Iris pigment epithelial cell (primary cell): ENCODE results near the gene FLT4.
A peak's percentile ranks its signal among the peaks of the same experiment; 100 is the strongest.

ENCODE experiments used
- DNase-seq: peaks from one replicate; pipeline ENCODE4 v3.0.0-alpha.2; 2011; ENCODE audit warnings: low read depth

FLT4 gene

DNA sequence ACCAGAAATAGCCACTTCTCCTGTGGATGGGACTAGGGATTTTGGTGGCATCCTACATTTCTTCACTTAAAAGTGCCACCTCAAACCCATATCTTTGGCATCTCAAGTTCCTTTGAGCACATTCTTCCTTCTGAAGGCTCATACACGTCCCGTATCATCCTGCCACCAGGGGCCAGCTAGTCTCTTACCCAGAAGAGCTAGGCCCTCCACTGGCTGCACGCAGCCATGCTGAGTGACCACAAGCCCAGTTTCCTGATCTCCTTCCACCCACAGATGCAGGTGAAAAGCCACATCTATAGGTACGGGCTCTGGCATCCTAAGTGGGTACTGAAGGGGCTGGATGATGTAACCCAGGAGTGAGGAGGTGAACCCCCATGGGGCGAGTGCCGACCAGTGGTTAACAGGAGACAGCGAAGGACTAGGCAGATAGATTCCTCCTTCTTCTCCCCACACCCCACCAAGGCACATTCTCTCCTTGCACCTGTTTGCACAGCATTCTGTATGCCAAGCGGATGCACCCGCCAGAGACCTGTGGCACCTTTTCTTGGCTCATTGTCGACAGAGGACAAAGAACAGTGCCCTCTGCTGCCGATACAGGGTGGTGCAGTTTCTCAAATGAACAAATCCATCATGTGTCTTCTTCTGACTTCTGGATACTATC is 43.7 kb downstream of the FLT4 start:
- DNase-seq = peak; percentile 64

DNA sequence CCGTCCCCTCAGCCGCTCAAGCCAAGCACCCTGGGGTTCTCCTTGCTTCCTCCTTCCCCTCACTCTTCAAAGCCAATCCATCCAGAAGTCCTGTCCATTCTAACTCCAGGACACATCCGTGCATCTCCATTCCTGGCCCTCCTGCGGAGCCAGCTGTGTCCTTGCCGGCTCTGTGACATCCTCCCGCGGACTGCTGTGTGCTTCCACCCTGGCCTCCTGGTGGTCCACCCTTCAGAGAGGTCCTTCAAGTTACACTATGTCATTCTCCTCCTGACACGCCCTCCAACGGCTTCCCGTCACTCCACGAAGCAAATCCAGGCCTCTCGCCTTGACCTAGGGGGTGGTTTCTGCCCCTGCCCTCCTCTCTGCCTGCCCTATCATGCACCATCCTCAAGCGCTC is 45.1 kb downstream of the FLT4 start:
- no peak for DNase-seq

DNA sequence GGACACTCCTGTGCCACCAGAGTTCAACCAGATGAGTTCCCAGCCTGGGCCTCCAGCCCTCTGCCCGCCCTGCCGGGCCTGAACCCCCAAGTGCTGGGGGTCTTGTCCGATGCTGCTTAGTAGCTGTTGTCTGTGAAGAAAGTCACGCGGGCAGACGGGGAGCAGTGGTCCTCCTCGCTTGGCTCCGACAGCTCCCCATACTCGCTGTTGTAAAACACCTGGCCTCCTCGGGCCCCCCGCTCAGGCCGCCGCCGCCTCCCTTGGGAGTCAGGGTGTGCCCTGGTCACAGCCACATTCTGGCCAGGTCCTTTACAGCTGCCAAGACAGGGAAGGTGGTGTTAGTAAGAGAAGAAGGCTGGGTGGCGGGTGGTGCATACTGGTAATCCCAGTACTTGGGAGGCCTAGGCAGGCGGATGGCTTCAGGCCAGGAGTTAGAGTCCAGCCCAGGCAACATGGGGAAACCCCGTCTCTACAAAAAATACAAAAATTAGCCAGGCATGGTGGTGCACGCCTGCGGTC is 46.3 kb downstream of the FLT4 start:
- DNase-seq = no peak

DNA sequence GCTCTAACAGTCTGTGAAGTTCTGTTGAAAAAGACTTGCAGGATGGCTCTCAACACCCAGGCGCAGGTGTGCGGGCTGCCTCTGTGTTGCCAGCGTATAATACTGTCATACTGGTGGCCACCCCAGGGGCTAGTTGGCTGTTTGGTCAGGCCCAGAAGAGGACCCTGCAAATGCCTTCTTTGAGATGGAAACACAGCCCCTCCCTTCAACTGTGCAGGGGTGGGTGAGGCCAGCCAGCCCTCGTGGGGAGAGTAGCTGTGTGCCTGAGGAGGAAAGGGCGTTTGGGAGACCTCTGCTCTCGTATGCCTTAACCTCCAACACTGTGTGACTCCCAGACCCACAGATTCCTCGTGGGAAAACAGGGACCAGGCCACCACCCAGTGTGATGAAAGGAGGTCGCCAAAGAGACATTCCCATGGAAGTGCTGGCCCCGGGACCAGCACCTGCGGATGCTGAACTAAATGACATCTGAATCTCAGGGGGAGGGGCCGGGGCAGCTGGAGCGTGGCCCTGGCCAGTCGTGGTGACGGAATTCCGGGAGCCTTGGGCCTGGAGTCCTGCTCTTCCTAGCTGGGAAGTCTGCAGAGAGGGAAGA is 46.8 kb downstream of the FLT4 start:
- no peak for DNase-seq

DNA sequence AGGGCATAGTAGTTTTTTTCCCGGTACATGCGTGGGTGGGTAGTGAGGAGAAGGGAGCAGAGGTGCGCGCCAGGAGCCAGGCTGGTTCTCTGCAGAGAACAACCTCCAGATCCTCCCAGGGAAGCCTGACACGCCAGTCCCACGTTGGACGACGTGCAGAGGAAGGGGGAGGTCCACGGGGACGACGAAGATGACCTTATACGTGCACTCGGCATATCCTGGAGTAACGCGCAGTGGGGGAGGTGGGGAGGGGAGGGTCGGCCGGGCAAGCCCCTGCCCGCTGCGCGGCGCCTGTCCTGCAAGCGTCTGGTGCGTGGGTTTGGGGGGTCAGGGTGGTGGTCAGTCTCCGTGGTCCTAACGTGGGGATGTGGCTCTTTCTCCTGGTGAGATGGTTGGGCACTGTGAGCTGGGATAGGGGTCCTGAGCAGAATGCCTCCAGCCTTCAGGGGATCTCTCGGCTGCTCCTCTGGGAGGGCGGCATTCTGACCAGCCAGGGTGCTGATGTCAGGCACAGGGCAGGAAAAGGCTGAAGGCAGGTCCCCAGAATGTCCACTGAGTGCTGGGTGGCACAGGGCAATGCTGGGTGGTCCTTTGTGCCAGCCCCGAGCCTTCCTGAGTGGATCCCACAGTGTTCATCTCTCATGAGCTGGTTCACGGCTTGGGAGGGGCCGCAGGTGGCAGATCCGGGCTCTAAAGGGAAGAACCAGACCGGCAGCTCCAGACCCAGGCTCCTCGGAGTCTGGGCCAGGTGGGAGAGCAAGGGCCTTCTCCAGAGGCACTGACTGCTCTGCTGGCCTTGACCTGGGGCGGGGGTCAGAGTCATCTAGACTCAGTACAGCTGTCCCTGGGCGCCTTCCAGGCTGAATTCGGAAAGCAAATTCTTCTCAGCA is 47.6 kb downstream of the FLT4 start:
- no peak for DNase-seq

DNA sequence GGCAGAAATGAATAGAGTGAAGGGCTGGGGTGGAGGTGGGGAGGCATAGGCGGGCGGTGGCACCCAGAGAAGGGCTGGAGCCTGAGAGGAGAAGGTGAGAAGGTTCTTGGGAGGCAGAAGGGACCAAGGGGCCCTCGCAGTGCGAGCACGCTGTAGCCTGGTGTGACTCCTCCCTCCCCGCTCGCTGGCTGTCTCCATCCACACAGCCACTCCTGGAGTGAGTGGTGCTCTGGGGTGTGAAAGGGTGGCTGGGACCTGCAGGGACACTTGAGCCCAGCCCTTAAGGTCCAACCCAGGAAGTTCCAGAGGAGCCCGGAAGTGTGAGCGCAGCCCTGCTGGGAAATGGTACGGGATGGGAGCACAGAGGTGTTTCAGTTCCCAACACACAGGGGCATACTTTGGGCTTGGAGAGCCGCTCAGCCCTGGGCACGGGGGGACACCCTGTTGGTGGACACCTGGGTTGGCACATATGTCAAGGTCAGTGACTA is 48.8 kb downstream of the FLT4 start:
- no peak for DNase-seq

DNA sequence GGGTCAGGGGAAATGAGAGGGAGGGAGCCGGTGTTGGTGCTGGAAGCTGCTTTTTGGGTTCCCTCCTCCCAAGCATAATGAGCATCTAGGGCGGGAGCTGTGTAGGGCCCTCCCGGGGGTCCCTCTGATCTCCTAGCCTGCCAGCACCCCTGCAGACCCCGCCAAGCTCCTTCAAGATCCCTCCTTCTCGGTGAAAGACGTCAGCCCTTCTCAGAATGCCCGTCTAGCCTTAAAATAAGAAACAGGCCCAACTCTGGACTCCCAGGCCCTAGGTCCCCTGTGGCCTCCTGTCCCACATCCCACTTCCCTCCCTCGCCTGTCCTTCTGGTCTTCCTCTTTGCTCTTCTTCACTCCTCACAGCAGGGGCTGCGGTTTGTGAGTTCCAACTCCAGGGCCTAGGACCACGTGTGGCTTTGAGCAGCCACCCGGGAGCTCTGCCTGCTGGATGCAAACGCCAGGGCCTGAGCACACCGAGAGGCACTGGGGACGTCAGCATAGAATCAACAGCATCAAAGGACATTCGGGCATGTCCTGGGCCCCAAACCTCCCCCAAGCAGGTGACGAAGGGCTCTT is 49.3 kb downstream of the FLT4 start:
- DNase-seq = no peak

DNA sequence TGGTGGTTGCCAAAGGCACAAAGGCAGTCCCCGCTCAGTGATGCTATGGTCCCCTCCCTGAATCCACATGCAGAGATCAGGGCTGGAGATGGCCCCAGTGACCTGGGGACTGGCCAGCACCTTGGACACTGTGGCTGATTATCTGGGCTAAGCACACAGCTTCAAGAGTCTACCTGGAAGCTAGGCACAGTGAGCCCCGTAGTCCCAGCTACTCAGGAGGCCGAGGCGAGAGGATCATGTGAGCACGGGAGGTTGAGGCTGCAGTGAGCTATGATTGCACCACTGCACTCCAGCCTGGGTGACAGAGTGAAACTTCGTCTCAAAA is 49.8 kb downstream of the FLT4 start:
- no peak for DNase-seq

DNA sequence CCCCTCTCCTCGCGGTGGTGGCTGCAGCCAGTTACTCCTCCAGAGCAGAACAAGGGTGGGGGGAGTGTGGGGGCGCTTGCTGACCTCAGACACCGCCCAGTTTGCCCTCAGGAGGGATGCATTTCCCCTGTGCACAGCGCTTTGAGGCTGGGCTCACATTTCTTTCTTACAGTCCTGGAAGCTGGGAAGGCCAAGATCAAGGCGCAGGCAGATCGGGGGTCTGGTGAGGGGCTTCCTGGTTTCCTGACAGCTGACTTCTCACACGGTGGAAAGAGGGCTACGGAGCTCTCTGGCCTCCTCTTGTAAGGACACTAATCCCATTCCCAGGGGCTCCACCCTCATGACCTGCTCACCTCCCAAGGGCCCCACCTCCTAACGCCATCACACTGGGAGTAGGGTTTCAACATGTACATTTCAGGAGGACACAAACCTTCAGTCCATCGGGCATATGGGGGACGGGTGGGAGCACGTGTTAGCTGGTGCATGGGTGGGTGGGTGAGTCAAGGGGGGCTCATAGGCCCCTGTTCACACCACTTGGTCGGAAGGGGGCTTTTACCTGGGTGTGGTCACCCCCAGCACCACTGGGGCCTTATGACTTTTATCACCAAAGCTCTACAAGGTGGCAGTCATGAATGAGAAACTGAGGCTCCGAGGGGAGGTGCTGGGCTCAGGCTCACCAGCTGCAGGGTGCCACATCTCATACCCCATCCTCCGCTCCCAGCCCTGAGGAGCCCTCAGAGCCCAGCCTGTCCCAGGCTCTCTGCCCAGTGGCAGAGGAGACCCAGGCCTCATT is 50.4 kb downstream of the FLT4 start:
- no peak for DNase-seq

DNA sequence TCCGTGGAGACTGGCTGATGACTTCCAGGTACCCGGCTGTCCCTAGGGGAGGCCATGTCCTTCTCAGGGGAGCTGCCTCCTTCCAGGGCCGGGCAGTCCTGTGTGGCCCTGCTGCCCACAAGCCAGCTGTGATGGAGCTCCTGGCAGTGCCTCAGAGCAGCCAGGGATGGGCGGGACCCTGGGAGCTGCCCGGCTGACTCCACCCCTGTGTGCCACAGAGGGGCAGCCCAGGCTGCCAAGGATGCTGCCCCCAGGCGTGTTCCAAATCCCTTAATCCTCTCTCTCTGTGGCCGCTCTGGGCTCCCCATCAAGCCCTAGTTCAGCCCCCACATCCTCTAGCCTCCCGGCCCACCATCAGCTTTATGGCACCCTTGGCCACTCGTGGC is 51.1 kb downstream of the FLT4 start:
- no peak for DNase-seq

DNA sequence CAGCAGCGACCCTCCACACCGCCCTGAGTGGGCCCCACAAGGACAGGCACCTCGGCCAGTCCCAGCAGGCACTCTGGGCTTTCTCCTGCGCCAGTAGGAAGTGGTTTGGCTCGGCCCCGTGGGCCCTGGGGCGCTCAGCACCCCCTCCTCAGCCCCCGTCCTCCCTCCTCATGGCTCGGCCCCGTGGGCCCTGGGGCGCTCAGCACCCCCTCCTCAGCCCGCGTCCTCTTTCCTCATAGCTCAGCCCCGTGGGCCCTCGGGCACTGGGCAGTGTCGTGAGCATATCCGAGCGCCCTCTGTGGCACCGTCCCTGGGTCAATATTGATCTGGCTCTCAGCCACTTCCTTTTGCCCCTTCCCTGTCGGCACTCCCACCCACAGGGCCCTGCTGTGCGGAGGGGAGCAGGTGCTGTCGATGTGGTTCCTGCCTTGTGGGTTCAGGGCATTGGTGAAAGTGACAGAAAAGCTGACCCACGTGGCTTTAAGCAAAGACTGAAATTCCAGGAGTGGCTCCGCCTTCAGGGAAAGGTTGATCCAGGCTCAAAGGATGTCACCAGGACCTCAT is 52.6 kb downstream of the FLT4 start:
- DNase-seq = no peak

DNA sequence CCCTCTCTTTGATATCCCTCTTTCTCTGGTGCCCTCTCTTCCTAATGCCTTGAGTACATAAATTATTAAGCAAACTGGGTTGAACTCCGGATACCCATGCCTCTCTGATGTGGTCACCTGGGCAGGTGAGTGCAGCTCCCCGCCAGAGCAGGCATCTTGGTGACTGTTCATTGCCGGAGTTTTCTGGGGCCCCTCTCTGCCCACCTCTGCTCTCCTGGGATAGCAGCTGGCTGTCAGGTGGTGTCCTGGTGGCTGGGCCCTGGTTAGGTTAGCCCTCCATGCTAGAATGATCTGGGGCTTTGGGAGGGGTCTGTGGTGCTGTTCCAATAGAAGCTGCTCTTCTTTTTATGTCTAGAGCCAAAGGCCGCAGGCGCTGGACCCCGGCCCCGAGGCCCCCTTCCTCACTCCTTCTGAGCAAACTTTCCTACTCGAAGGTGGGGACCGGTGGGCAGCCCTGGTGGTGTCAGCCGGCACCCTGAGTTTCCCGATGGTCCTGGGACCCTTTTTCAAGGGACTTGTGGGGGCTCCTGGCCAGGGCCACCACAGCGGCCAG is 53.2 kb downstream of the FLT4 start:
- DNase-seq = no peak

DNA sequence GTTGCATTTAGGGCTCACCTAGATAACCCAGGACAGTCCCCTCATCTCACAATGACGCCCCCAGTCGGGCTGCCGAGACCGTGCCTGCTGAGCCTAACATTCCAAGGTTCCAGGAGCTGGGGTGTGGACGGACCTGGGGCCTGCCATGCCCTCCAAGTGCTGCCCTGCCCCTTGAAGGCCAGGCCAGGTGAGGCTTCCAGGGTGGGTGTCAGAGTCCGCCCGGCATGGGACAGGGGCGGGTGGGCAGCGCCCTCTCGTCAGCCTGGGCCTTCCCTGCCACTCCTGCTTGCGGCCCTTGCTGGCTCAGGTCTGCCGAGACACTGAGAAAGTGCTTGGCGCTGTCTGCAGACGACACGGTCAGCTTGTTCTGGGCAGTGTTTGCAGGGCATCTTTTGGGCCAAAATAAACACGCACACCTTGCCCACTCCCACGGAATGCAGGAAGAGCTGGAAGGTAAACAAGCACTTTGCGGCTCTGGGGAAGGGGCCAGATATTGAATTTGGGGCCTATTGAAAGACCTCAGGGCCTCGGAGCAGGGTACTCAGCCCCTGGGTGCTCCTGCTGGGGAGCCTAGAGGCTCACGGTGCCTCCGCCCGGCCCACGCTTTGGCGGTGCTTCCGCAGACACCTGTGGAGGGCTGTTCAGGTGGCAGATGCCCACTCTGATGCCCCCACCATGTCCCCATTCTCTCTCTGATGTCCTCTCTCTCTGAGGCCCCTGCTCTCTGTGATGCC is 53.9 kb downstream of the FLT4 start:
- no peak for DNase-seq

DNA sequence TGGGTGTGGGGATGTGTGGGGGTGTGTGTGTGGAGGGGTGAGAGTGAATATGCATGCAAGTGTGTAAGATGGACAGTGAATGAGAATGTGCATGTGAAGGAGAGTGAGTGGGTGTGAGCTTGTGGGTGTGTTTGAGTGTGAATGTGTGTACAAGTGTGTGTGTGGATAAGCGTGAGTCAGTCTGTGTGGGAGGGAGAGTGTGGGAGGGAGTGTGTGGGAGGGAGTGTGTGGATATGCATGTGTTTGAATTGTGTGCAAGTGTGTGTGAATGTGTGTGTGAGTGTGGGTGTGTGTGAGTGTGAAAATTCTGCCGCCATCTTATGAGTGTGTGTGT is 54.4 kb downstream of the FLT4 start:
- no peak for DNase-seq

DNA sequence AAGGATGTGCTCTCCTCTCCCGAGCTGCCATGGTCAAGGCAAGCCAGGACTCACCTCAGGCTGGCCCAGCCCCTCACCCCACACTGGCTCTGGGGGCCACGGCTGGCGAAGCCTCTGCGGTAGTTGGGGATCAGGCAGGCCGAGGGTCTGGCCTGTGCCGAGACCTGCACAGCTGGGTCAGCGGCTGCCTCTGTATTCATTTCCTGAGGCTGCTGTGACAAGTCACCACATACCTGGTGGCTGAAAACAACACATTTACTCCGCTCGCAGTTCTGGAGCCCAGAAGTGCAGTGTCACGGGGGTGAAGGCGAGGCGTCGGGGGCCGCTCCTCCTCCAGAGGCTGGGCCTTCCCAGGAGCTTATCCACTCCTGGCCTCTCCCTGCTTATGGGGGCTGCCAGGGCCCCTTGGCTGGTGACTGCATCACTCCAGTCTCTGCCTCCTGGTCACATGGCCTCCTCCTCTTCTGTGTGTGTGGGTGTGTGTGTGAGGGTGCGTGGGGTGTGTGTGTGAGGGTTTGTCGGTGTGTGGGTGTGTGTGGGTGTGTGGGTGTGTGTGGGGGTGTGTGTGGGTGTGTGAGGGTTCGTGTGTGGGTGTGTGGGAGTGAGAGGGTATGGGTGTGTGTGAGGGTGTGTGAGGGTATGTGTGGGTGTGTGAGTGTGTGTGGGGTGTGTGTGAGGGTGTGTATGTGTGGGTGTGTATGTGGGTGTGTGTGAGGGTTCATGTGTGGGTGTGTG is 54.9 kb downstream of the FLT4 start:
- DNase-seq = no peak

DNA sequence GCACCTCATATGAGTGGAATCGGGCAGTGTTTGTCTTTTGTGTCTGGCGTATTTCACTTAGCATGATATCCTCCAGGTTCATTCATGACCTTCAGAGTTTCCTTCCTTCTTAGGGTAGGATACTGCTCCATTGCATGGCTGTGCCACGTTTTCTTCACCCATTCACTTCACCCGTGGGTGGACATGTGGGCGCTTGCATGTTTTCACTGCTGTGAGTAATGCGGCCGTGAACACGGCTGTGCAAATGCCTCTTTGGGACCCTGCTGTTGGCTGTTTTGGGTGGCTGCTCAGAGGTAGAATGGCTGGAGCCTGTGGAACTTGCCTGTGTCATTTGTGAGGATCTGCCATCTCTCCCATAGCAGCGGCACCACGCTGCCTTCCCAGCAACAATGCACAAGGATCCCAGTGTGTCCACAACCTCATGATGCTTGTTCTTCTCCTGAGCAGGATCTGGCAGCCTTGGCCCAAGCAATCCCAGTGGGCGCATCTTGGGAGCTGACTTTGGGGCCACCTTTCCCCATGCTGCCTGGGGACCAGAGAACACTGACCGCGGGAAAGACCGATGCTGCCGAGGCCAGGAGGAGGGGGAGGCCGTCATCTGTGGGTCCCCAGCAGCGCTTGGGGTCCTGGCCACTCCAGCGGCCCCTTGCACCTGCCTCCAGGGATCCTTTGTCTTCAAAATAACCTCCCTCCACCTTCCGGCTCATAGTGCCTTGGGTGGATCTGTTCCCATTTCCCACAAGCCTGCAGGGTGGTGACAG is 55.8 kb downstream of the FLT4 start:
- DNase-seq = no peak

DNA sequence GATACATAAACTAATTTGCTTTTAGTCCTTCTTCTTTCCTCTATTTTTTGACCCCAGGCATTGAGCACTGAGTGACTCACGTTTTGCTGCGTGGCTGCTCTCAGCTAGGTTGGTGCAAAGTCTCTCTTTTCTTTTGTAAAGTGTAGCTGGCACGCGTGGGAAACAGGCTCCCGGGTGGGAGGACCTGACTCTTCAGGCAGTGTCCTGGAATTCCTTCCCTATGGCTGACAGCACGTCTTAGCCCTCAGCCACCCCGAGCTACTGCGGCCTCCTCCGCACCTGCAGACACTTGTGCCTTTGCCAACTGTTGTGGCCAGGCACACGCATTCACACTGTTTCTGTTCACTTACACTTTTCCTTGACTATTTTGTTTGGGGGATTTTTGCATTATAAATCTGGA is 57.2 kb downstream of the FLT4 start:
- no peak for DNase-seq

DNA sequence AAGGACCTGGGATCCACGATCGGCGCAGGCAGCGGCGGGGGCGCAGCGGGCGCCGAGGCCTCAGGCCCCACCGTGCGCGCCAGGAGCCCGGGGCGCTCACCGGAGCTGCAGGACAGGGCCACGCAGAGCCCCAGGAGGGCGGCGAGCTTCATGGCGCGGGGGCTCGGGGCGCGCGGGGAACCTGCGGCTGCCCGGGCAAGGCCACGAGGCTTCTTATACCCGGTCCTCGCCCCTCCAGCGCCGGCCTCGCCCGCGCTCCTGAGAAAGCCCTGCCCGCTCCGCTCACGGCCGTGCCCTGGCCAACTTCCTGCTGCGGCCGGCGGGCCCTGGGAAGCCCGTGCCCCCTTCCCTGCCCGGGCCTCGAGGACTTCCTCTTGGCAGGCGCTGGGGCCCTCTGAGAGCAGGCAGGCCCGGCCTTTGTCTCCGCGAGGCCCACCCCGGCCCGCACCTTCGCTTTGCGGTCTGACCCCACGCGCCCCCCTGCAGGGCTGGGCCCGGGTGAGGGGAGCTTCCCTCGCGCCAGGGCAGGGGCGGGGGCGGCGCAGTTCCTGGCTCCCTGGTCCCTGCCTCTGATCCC is 58.0 kb downstream of the FLT4 start, which contains the start of gene SCGB3A1:
Gene SCGB3A1, minus strand, starts transcription at position 189 of the 577 bp plus-strand sequence. Its CDS starts 37 bp downstream, at position 152.
- no peak for DNase-seq
